HEK293T (cell line): Measurements from ENCODE around the gene ABCD1.
"Not testable (repeated sequence)": the region's sequence is repeated elsewhere in the genome, so short reads cannot be mapped to it uniquely, and the experiment has no call there.

Source experiments
- ARNT ChIP-seq: fragments of 450-650 bp; IDR thresholded peaks from 2 replicates; pipeline ENCODE4 v1.6.1; 2017; ENCODE audit warnings: mild to moderate bottlenecking
- FOXA1 ChIP-seq: fragments of 450-650 bp; IDR thresholded peaks from 2 replicates; pipeline ENCODE4 v1.6.1; 2016; ENCODE audit warnings: mild to moderate bottlenecking
- FOXM1 ChIP-seq: fragments of 450-650 bp; IDR thresholded peaks from 2 replicates; pipeline ENCODE4 v1.6.1; 2017; ENCODE audit warnings: mild to moderate bottlenecking, borderline replicate concordance
- HDGF ChIP-seq: fragments of 450-650 bp; IDR thresholded peaks from 2 replicates; pipeline ENCODE4 v1.6.1; 2017; ENCODE audit warnings: antibody characterized with exemption, borderline replicate concordance
- LEF1 ChIP-seq: fragments of 450-650 bp; IDR thresholded peaks from 2 replicates; pipeline ENCODE4 v1.6.1; 2017; ENCODE audit warnings: mild to moderate bottlenecking, borderline replicate concordance
- PKNOX1 ChIP-seq: fragments of 450-650 bp; IDR thresholded peaks from 2 replicates; pipeline ENCODE4 v1.6.1; 2016
- ZNF384 ChIP-seq: fragments of 450-650 bp; IDR thresholded peaks from 2 replicates; pipeline ENCODE4 v1.6.1; 2016

- not testable (repeated sequence) for TF ChIP-seq FOXA1, ZNF384, LEF1, ARNT, HDGF, FOXM1, PKNOX1
Measured at GRCh38 chrX:153746991-153747390, 22.3 kb downstream of the ABCD1 start.
